ENCODE results near the gene ADISSP.

ADISSP gene

DNA sequence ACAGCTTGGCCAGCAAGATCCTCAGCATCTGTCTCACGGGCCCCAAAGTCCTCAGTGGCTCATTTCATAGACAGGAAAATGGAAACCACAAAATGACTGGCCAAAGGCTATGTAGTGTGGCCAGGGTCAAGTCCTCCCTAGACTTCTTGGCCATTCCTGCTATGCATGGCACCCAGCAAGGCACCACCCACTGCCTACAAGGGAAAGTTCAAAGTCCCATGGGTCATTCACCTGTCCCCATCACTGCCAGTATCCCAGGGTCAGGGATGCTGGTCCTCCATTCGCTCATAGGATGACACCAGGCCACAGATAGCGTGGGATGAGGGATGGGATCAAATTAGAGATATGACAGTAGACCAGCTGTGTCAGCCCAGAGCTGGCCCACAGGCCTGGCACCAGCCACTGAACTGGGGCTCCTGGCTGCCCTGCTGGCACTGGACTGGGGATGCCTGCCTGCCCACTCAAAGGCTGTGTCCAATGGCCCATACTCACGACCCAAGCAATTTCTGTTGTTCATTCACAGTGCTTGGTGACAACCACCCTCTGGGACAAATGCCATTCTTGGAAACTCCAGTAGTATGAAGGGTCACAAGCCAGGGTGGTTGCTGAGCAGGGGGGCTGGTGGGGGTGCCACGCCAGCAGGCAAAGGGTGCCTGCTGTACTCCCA is 11.6 kb downstream of the ADISSP start:
- no peaks in the 10 kb centered on the region for H3K9me3 ChIP-seq (ENCODE audit: control insufficient read depth, insufficient read depth, low read length)
- H3K9me2 ChIP-seq (replicated peaks; ENCODE audit: control insufficient read depth, low read length): no peaks in the 10 kb centered on the region
- H3K4me1 ChIP-seq (ENCODE audit: control insufficient read depth, low read length): no peaks in the 10 kb centered on the region
- peaks cover 7% of the 10 kb centered on the region; the same call in 1 of the 2 replicates for H3K79me2 ChIP-seq (ENCODE audit: control insufficient read depth, low read length)
- H3K4me2 ChIP-seq (ENCODE audit: low read length): no peak overlapping the region
- H3K27me3 ChIP-seq (ENCODE audit: control insufficient read depth, low read length): no peaks in the 10 kb centered on the region
- no peak overlapping the region for H3K4me3 ChIP-seq (ENCODE audit: low read length)
- no peaks in the 10 kb centered on the region for H4K20me1 ChIP-seq (ENCODE audit: control insufficient read depth, insufficient read depth, low read depth, low read length)
- peaks cover 15% of the 10 kb centered on the region for H3K36me3 ChIP-seq (ENCODE audit: control insufficient read depth, low read length)
- no peak overlapping the region for H3K27ac ChIP-seq (ENCODE audit: low read depth, low read length)
- H3F3A ChIP-seq (ENCODE audit: control insufficient read depth, insufficient read depth): no peaks in the 10 kb centered on the region
- TF ChIP-seq EZH2phosphoT487 (IDR thresholded peaks at IDR 0.05; ENCODE audit: borderline replicate concordance, low read length): no peak
- TF ChIP-seq, protein P1, sequence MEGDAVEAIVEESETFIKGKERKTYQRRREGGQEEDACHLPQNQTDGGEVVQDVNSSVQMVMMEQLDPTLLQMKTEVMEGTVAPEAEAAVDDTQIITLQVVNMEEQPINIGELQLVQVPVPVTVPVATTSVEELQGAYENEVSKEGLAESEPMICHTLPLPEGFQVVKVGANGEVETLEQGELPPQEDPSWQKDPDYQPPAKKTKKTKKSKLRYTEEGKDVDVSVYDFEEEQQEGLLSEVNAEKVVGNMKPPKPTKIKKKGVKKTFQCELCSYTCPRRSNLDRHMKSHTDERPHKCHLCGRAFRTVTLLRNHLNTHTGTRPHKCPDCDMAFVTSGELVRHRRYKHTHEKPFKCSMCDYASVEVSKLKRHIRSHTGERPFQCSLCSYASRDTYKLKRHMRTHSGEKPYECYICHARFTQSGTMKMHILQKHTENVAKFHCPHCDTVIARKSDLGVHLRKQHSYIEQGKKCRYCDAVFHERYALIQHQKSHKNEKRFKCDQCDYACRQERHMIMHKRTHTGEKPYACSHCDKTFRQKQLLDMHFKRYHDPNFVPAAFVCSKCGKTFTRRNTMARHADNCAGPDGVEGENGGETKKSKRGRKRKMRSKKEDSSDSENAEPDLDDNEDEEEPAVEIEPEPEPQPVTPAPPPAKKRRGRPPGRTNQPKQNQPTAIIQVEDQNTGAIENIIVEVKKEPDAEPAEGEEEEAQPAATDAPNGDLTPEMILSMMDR (IDR thresholded peaks at IDR 0.05; ENCODE audit: low read depth, low read length, poor library complexity, severe bottlenecking): no peak

DNA sequence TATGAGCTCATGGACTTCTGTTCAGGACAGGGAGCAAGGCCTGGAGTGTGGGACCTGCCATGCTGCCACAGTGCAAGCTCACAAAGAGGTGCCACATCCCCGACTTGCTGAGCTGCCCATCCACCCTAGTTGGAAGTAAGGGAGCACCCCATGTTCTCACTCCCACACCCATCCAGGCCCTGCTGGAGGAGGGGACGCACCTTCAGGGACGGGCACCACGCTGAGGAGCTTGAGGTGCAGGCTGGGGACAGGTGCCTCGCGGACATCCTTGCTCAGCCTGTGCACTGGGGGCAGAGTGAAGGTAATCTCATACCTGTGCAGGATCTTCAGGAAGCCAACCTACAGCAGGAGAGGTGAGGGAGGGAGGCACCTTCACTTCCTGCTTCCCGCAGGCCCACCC is 12.3 kb downstream of the ADISSP start:
- no peaks in the 10 kb centered on the region for H3K9me3 ChIP-seq (ENCODE audit: control insufficient read depth, insufficient read depth, low read length)
- H3K4me2 ChIP-seq (ENCODE audit: low read length): no peak overlapping the region
- H3K4me1 ChIP-seq (ENCODE audit: control insufficient read depth, low read length): no peaks in the 10 kb centered on the region
- no peaks in the 10 kb centered on the region for H3K9me2 ChIP-seq (replicated peaks; ENCODE audit: control insufficient read depth, low read length)
- H4K20me1 ChIP-seq (ENCODE audit: control insufficient read depth, insufficient read depth, low read depth, low read length): no peaks in the 10 kb centered on the region
- H3K27me3 ChIP-seq (ENCODE audit: control insufficient read depth, low read length): no peaks in the 10 kb centered on the region
- peaks cover 2% of the 10 kb centered on the region; the same call in 1 of the 2 replicates for H3K79me2 ChIP-seq (ENCODE audit: control insufficient read depth, low read length)
- TF ChIP-seq EZH2phosphoT487 (IDR thresholded peaks at IDR 0.05; ENCODE audit: borderline replicate concordance, low read length): no peak
- TF ChIP-seq, protein P1 (IDR thresholded peaks at IDR 0.05; ENCODE audit: low read depth, low read length, poor library complexity, severe bottlenecking): no peak
- H3F3A ChIP-seq (ENCODE audit: control insufficient read depth, insufficient read depth): no peaks in the 10 kb centered on the region
- no peak overlapping the region for H3K4me3 ChIP-seq (ENCODE audit: low read length)
- H3K27ac ChIP-seq (ENCODE audit: low read depth, low read length): no peak overlapping the region
- peaks cover 17% of the 10 kb centered on the region for H3K36me3 ChIP-seq (ENCODE audit: control insufficient read depth, low read length)

DNA sequence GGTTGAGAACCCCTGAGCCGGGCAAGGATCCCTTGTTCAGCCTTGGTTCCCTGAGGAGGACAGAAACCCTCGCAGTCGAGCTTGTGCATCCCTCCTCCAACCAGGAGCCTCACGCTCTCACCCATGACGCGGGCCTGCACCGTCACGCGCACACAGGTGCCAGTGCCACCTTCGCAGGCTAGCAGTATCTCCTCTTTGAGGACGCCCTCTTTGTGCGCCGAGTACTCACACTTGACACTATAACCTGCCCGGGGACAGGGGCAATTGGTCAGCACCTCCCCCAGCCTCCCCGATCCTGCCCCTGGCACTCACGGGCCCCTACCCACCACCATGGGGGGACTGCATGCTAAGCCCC is 13.3 kb downstream of the ADISSP start:
- Histone ChIP-seq H4K20me1 (ENCODE audit: control insufficient read depth, insufficient read depth, low read depth, low read length) (no peaks in the 10 kb centered on the region), H3K27me3 (ENCODE audit: control insufficient read depth, low read length) (no peaks in the 10 kb centered on the region), H3K9me3 (ENCODE audit: control insufficient read depth, insufficient read depth, low read length) (no peaks in the 10 kb centered on the region), H3K4me1 (ENCODE audit: control insufficient read depth, low read length) (no peaks in the 10 kb centered on the region), H3K4me2 (ENCODE audit: low read length) (no peak overlapping the region), H3K36me3 (ENCODE audit: control insufficient read depth, low read length) (peaks cover 14% of the 10 kb centered on the region), H3F3A (ENCODE audit: control insufficient read depth, insufficient read depth) (no peaks in the 10 kb centered on the region), H3K4me3 (ENCODE audit: low read length) (no peak overlapping the region), H3K9me2 (replicated peaks; ENCODE audit: control insufficient read depth, low read length) (no peaks in the 10 kb centered on the region), H3K79me2 (ENCODE audit: control insufficient read depth, low read length) (no peaks in the 10 kb centered on the region), H3K27ac (ENCODE audit: low read depth, low read length) (no peak overlapping the region)
- TF ChIP-seq EZH2phosphoT487 (IDR thresholded peaks at IDR 0.05; ENCODE audit: borderline replicate concordance, low read length): no peak
- TF ChIP-seq, protein P1 (IDR thresholded peaks at IDR 0.05; ENCODE audit: low read depth, low read length, poor library complexity, severe bottlenecking): no peak

Data from DOHH2 (cell line).